Measurements from ENCODE around the gene SNTG2.

Gene SNTG2

GRCh38 chr2:1002350-1002749 lies 51.7 kb downstream of the SNTG2 start:
- DNase-seq = no peak

GRCh38 chr2:1004398-1004797 lies 53.7 kb downstream of the SNTG2 start:
- peak in 1 of 2 experiments; percentile 49 for DNase-seq

GRCh38 chr2:1010415-1010930 lies 59.8 kb downstream of the SNTG2 start:
- DNase-seq = no peak

GRCh38 chr2:1011006-1011405 lies 60.4 kb downstream of the SNTG2 start:
- no peak for DNase-seq

- no peak for DNase-seq
Observed at GRCh38 chr2:1011985-1012384, 61.3 kb downstream of the SNTG2 start.

- DNase-seq = no peak
Observed at GRCh38 chr2:1014802-1015201, 64.2 kb downstream of the SNTG2 start.

GRCh38 chr2:1016500-1016899 lies 65.9 kb downstream of the SNTG2 start:
- DNase-seq = no peak

- DNase-seq = no peak
Observed at GRCh38 chr2:1017827-1018226, 67.2 kb downstream of the SNTG2 start.

- peak; percentile 57 to 87 for DNase-seq
Observed at GRCh38 chr2:1020206-1020605, 69.6 kb downstream of the SNTG2 start.

- no peak for DNase-seq
Observed at GRCh38 chr2:1022178-1022577, 71.5 kb downstream of the SNTG2 start.

- no peak for DNase-seq
Observed at GRCh38 chr2:1024981-1025380, 74.3 kb downstream of the SNTG2 start.

- no peak for DNase-seq
Observed at GRCh38 chr2:1026141-1026540, 75.5 kb downstream of the SNTG2 start.

- DNase-seq = no peak
Observed at GRCh38 chr2:1028831-1029230, 78.2 kb downstream of the SNTG2 start.

GRCh38 chr2:1032030-1032429 lies 81.4 kb downstream of the SNTG2 start:
- DNase-seq = no peak

GRCh38 chr2:1033069-1033468 lies 82.4 kb downstream of the SNTG2 start:
- DNase-seq = no peak

- DNase-seq = no peak
Observed at GRCh38 chr2:1037066-1037465, 86.4 kb downstream of the SNTG2 start.

GRCh38 chr2:1039549-1039948 lies 88.9 kb downstream of the SNTG2 start:
- DNase-seq = no peak

GRCh38 chr2:1041012-1041805 lies 90.6 kb downstream of the SNTG2 start:
- DNase-seq = no peak

- no peak for DNase-seq
Observed at GRCh38 chr2:1045109-1045508, 94.5 kb downstream of the SNTG2 start.

GRCh38 chr2:1046067-1046466 lies 95.4 kb downstream of the SNTG2 start:
- DNase-seq = no peak

GRCh38 chr2:1047485-1047884 lies 96.8 kb downstream of the SNTG2 start:
- DNase-seq = peak in 1 of 2 experiments; percentile 9

GRCh38 chr2:1049691-1050090 lies 99.0 kb downstream of the SNTG2 start:
- peak in 1 of 2 experiments; percentile 48 for DNase-seq

GRCh38 chr2:1051075-1051474 lies 100.4 kb downstream of the SNTG2 start:
- DNase-seq = peak in 1 of 2 experiments; percentile 49

GRCh38 chr2:1052771-1053191 lies 102.1 kb downstream of the SNTG2 start:
- DNase-seq = no peak

- DNase-seq = no peak
Observed at GRCh38 chr2:1053786-1054185, 103.1 kb downstream of the SNTG2 start.

Data from NCI-H524 (cell line).